22Rv1 (cell line): Measurements from ENCODE around the gene GHRH.

ENCODE experiments used
- ZFX ChIP-seq: fragments of 450-650 bp; IDR thresholded peaks from 2 replicates; pipeline ENCODE4 v1.6.1; 2017; ENCODE audit warnings: antibody characterized with exemption, borderline replicate concordance
- TF ChIP-seq, protein P1 (sequence below): fragments of 450-650 bp; IDR thresholded peaks from 2 replicates; pipeline ENCODE4 v1.5.1; 2017; ENCODE audit warnings: mild to moderate bottlenecking

- TF ChIP-seq, protein P1, sequence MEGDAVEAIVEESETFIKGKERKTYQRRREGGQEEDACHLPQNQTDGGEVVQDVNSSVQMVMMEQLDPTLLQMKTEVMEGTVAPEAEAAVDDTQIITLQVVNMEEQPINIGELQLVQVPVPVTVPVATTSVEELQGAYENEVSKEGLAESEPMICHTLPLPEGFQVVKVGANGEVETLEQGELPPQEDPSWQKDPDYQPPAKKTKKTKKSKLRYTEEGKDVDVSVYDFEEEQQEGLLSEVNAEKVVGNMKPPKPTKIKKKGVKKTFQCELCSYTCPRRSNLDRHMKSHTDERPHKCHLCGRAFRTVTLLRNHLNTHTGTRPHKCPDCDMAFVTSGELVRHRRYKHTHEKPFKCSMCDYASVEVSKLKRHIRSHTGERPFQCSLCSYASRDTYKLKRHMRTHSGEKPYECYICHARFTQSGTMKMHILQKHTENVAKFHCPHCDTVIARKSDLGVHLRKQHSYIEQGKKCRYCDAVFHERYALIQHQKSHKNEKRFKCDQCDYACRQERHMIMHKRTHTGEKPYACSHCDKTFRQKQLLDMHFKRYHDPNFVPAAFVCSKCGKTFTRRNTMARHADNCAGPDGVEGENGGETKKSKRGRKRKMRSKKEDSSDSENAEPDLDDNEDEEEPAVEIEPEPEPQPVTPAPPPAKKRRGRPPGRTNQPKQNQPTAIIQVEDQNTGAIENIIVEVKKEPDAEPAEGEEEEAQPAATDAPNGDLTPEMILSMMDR, result no peak
- TF ChIP-seq ZFX, result no peak
These were observed 7.3 kb downstream of the GHRH start for GRCh38 chr20:37254114-37254878.
